ENCODE measurements around the gene UQCC3. TPM values are rescaled to one million over a fixed set of nuclear protein-coding genes. Genes with fewer than 3 reads are reported as not detected.
A peak's percentile ranks its signal among the peaks of the same experiment; 100 is the strongest.

Gene UQCC3
- total and polyA plus RNA-seq, 8 donors, result 4.2 to 49.8 (median 18.6) TPM

GRCh38 chr11:62677156-62677555 lies 5.7 kb downstream of the UQCC3 start:
- Histone ChIP-seq H3K4me1 (peaks cover 31 to 66% (median 51%) of the 10 kb centered on the region in 4 donors), H3K36me3 (peaks cover 23 to 51% (median 47%) of the 10 kb centered on the region in 4 donors), H3K27me3 (no peaks in the 10 kb centered on the region), H3K9me3 (no peaks in the 10 kb centered on the region), H3K4me3 (peak overlapping the region in 2 of 4 donors; percentile 92 to 99), H3K27ac (no peak overlapping the region)
- intact Hi-C loops (cut with DNase I; ENCODE audit: low total_unique reads), result no loop called here
- TF ChIP-seq EP300 (IDR thresholded peaks at IDR 0.05) (no peak), CTCF (IDR thresholded peaks at IDR 0.05) (no peak), POLR2AphosphoS5 (IDR thresholded peaks at IDR 0.05) (no peak), POLR2A (IDR thresholded peaks at IDR 0.05) (no peak)
- 56 to 67% (median 61%) methylated on average over 6 of the region's 6 CpGs for WGBS, 5 donors
- no peak for DNase-seq

- Histone ChIP-seq H3K9me3 (no peaks in the 10 kb centered on the region), H3K4me1 (peaks cover 27 to 63% (median 46%) of the 10 kb centered on the region in 4 donors), H3K4me3 (peak overlapping the region in 3 of 4 donors; percentile 92 to 99 (median 99)), H3K36me3 (peaks cover 23 to 51% (median 47%) of the 10 kb centered on the region in 4 donors), H3K27me3 (no peaks in the 10 kb centered on the region), H3K27ac (peak overlapping the region in 4 of 5 donors; percentile 91 to 95 (median 94))
- 72 to 79% (median 77%) methylated on average over 15 of the region's 15 CpGs for WGBS, 5 donors
- DNase-seq, result no peak
- intact Hi-C loops (cut with DNase I; ENCODE audit: low total_unique reads), result no loop called here
- no peak for TF ChIP-seq POLR2A (IDR thresholded peaks at IDR 0.05)
- TF ChIP-seq CTCF (IDR thresholded peaks at IDR 0.05), result no peak
- no peak for TF ChIP-seq EP300 (IDR thresholded peaks at IDR 0.05)
- no peak for TF ChIP-seq POLR2AphosphoS5 (IDR thresholded peaks at IDR 0.05)
These were observed 6.2 kb downstream of the UQCC3 start for GRCh38 chr11:62677714-62678113.

DNA sequence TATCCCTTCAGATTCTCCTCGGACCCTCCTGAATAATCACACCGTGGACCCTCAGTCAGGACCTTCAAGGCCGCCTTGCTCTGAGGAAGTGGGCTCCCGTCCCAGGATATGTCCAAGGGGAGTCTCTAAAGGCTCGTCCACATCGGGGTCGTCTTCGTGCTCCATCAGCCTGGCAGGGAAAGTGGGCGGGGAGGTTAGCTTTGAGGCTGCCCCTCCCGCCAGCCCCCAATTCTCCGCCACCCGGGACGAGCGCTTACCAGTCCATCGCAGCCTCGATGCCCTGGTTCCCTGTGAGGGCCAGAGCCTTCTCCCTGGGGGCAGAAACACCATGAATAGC lies 6.9 kb downstream of the UQCC3 start:
- no peaks in the 10 kb centered on the region for H3K9me3 ChIP-seq
- intact Hi-C loops (cut with DNase I; ENCODE audit: low total_unique reads), result no loop called here
- peaks cover 23 to 47% (median 45%) of the 10 kb centered on the region in 4 donors for H3K36me3 ChIP-seq
- H3K27ac ChIP-seq, result peak overlapping the region; percentile 91 to 95 (median 93)
- WGBS, 5 donors, result 2 to 4% (median 3%) methylated on average over 9 to 16 of the region's 16 CpGs
- peak overlapping the region; percentile 92 to 99 (median 99) for H3K4me3 ChIP-seq
- peaks cover 20 to 56% (median 39%) of the 10 kb centered on the region in 4 donors for H3K4me1 ChIP-seq
- H3K27me3 ChIP-seq, result no peaks in the 10 kb centered on the region
- DNase-seq, result no peak
- TF ChIP-seq POLR2AphosphoS5 (IDR thresholded peaks at IDR 0.05) (no peak), EP300 (IDR thresholded peaks at IDR 0.05) (no peak), CTCF (IDR thresholded peaks at IDR 0.05) (no peak), POLR2A (IDR thresholded peaks at IDR 0.05) (no peak)

DNA sequence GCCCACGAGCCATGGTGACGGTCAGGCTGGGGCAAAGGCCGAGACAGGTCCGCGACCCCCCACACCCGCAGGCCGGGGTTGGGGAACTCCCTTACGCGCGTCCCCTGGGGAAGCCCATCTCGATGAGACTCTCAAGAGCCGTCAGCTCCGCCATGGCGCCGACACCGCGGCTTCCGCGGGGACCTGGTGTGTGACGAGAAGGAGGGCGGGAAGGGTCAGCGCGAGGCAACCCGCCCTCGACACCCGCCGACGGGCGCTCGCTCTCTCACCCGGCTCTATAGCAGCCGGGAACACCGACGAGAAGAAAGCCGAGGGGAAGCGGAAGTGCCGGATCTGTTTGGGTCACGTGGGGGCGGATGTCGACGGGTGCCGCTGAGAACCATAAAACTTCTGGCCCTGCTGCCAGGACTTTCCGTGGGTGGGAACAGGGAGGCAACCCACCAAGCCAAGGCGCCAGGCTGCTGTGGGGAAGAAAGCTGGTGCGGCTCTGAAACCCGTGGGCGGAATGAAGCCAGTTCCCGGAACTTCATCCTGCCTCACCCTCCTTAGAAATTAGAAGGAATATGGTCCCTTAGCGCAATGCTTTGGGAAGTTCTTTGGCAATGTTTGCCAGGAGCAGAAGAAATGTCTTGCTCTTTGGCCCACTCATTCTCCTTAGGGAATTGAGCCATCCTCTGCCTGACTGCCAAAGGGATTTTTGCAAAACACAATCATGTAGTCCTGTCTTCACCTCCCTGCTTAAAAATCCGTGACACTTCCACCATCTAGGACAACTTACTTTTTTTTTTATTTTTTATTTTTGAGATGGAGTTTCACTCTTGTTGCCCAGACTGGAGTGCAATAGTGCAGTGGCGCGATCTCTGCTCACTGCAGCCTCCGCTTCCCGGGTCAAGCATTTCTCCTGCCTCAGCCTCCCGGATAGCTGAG lies 7.6 kb downstream of the UQCC3 start, which contains the start of gene UBXN1:
Gene UBXN1 (minus strand): TSS at position 304 of the 927 bp plus-strand sequence. CDS start 150 bp downstream, at position 154.
- Histone ChIP-seq H3K27ac (peak within 1 kb of the TSS; percentile 91 to 95 (median 93)), H3K27me3 (no peaks in the 10 kb centered on the region), H3K4me1 (peaks cover 18 to 50% (median 35%) of the 10 kb centered on the region in 4 donors), H3K4me3 (peak within 1 kb of the TSS; percentile 92 to 99 (median 99)), H3K36me3 (peaks cover 23 to 40% (median 39%) of the 10 kb centered on the region in 4 donors), H3K9me3 (no peaks in the 10 kb centered on the region)
- peak; percentile 89 to 96 for DNase-seq
- no peak for TF ChIP-seq EP300 (IDR thresholded peaks at IDR 0.05)
- peak; percentile 72 to 95 (median 87) for TF ChIP-seq POLR2AphosphoS5 (IDR thresholded peaks at IDR 0.05)
- TF ChIP-seq POLR2A (IDR thresholded peaks at IDR 0.05), result no peak
- intact Hi-C loops (cut with DNase I; ENCODE audit: low total_unique reads), result no loop called here
- WGBS, 5 donors, result 5 to 8% (median 7%) methylated on average over 34 to 55 of the region's 55 CpGs
